K562 (cell line): ENCODE measurements around the gene AIFM3. TPM values are rescaled to one million over a fixed set of nuclear protein-coding genes. Genes with fewer than 3 reads are reported as not detected.
A peak's percentile ranks its signal among the peaks of the same experiment; 100 is the strongest.

Experiments
- ATAC-seq: fragments of 200-7000 bp; cut with Tn5 transposase; 3 replicates; pipeline ENCODE4 v1.9.1; 2020; ENCODE audit warnings: moderate library complexity
- BruUV-seq: library from RNA; stranded (reverse); fragments of 400-500 nt; replicated peaks from 2 replicates; lab custom pipeline; 2021; lab: Mats Ljungman, UMichigan
- CTCF ChIA-PET: fragments of 300-600 bp; formaldehyde crosslinking; extraction: SDS; loops from one replicate; lab custom pipeline; 2021; ENCODE audit warnings: low intra/inter-chr PET ratio; lab: Yijun Ruan, JAX
- POLR2A ChIA-PET: fragments of 300-600, 350-650 bp; sonication (Branson Sonifier 250); formaldehyde crosslinking; extraction: SDS; loops from one replicate; lab custom pipeline; 2021; ENCODE audit warnings: antibody characterized with exemption, inconsistent platforms; lab: Yijun Ruan, JAX
- DNase-seq, 4 experiments: peaks; one replicate each; pipeline versions ENCODE4 v3.0.0 to v3.0.0-alpha.2; 2011 to 2018; ENCODE audit warnings: low spot score in 3 of 4, mixed read lengths in 3 of 4; ENCODE audit errors: extremely low read depth in 1 of 4
- FAIRE-seq: peaks from 2 replicates; lab custom pipeline; 2011; peaks lifted over from hg19 to GRCh38; lab: Jason Lieb, UNC
- H2AFZ ChIP-seq: 2 replicates; pipeline ENCODE4 v1.6.0; 2011; ENCODE audit warnings: low read depth, low read length, control low read depth, inconsistent platforms
- H3K27ac ChIP-seq: fragments of 200-600 bp; 3 replicates; pipeline ENCODE4 v1.8.0; 2011; ENCODE audit warnings: low read depth, mild to moderate bottlenecking, control low read depth, inconsistent platforms, low read length, moderate library complexity, mixed read lengths; ENCODE audit errors: extremely low read depth
- H3K27me3 ChIP-seq, 2 experiments: fragments of 300-600 bp in 1 of 2; 2 replicates in 1 of 2; 3 replicates in 1 of 2; pipeline versions ENCODE4 v1.6.0 to v1.8.0; 2011; ENCODE audit warnings: inconsistent platforms in 2 of 2, low read length in 2 of 2, mild to moderate bottlenecking in 1 of 2, mixed read lengths in 1 of 2, moderate library complexity in 1 of 2; ENCODE audit not compliant: control insufficient read depth in 2 of 2, insufficient read depth in 2 of 2
- H3K36me3 ChIP-seq: fragments of 300-600 bp; 3 replicates; pipeline ENCODE4 v1.8.0; 2011; ENCODE audit warnings: mild to moderate bottlenecking, low read length, inconsistent platforms; ENCODE audit not compliant: control insufficient read depth, insufficient read depth
- H3K4me1 ChIP-seq, 2 experiments: fragments of 200-600 bp in 1 of 2; replicated peaks in 1 of 2; 2 replicates in 1 of 2; 3 replicates in 1 of 2; pipeline versions ENCODE4 v1.5.1 to v1.8.0; 2011; ENCODE audit warnings: inconsistent platforms in 2 of 2, low read length in 2 of 2, mild to moderate bottlenecking in 1 of 2, mixed read lengths in 1 of 2, moderate library complexity in 1 of 2; ENCODE audit not compliant: control insufficient read depth in 2 of 2, insufficient read depth in 2 of 2
- H3K4me2 ChIP-seq: 2 replicates; pipeline ENCODE4 v1.6.1; 2011; ENCODE audit warnings: low read length, control low read depth, inconsistent platforms, mixed read lengths; ENCODE audit not compliant: insufficient read depth
- H3K4me3 ChIP-seq: fragments of 200-600 bp; sonication (generic), shearing (Covaris generic); 2 replicates; pipeline ENCODE4 v1.5.1; 2016; ENCODE audit warnings: control low read depth, inconsistent platforms
- H3K79me2 ChIP-seq: fragments of 200-600 bp; 3 replicates; pipeline ENCODE4 v1.8.0; 2011; ENCODE audit warnings: low read length, inconsistent platforms; ENCODE audit not compliant: control insufficient read depth, insufficient read depth
- H3K9ac ChIP-seq, 2 experiments: 2 replicates each; pipeline versions ENCODE4 v1.6.0 to v1.6.1; 2011; ENCODE audit warnings: low read depth in 2 of 2, low read length in 2 of 2, control low read depth in 1 of 2, inconsistent platforms in 1 of 2, mild to moderate bottlenecking in 1 of 2, mixed read lengths in 1 of 2; ENCODE audit not compliant: insufficient read depth in 1 of 2
- H3K9me1 ChIP-seq: one replicate; pipeline ENCODE4 v1.6.0; 2011; ENCODE audit warnings: inconsistent platforms, mild to moderate bottlenecking, low read length, moderate library complexity; ENCODE audit not compliant: control insufficient read depth, insufficient read depth
- H3K9me3 ChIP-seq: replicated peaks from 2 replicates; pipeline ENCODE4 v1.5.1; 2011; ENCODE audit warnings: low read depth, low read length, inconsistent platforms; ENCODE audit not compliant: control insufficient read depth, insufficient read depth
- H4K20me1 ChIP-seq: replicated peaks from 2 replicates; pipeline ENCODE4 v1.6.1; 2011; ENCODE audit warnings: low read length, inconsistent platforms, mixed read lengths; ENCODE audit not compliant: control insufficient read depth, insufficient read depth
- CEBPB ChIP-seq: fragments of 450-650 bp; IDR thresholded peaks from 2 replicates; pipeline ENCODE4 v1.6.1; 2016; ENCODE audit warnings: missing genetic modification characterization, missing compliant biosample characterization
- ELF4 ChIP-seq: fragments of 450-650 bp; formaldehyde crosslinking; IDR thresholded peaks from 2 replicates; pipeline ENCODE4 v1.4.0; 2022; ENCODE audit warnings: missing genetic modification characterization
- MAFF ChIP-seq: IDR thresholded peaks from 2 replicates; pipeline ENCODE4 v1.6.1; 2012; ENCODE audit warnings: low read length, improper control_type of control experiment
- MYC ChIP-seq, 2 experiments: fragments of 250-450 bp in 1 of 2; sonication (Bioruptor Pico) in 1 of 2; IDR thresholded peaks; 2 replicates each; pipeline versions ENCODE4 v1.5.1 to v1.6.1; 2012 to 2021; ENCODE audit warnings: low read depth in 2 of 2, borderline replicate concordance in 1 of 2, improper control_type of control experiment in 1 of 2, low read length in 1 of 2, mild to moderate bottlenecking in 1 of 2, moderate library complexity in 1 of 2
- NONO ChIP-seq, 2 experiments: fragments of 200-400 bp in 1 of 2; fragments of 450-650 bp in 1 of 2; formaldehyde crosslinking in 1 of 2; IDR thresholded peaks; 2 replicates each; pipeline ENCODE4 v1.6.1; 2017; ENCODE audit warnings: low read depth in 2 of 2, mild to moderate bottlenecking in 2 of 2, moderate library complexity in 2 of 2, low read length in 1 of 2
- RFX5 ChIP-seq: IDR thresholded peaks from 2 replicates; pipeline ENCODE4 v1.6.1; 2011; ENCODE audit warnings: low read depth, mild to moderate bottlenecking, improper control_type of control experiment, low read length
- RNF2 ChIP-seq: sonication (generic); IDR thresholded peaks from 2 replicates; pipeline ENCODE4 v1.6.1; 2016
- SAFB2 ChIP-seq: fragments of 200-400 bp; formaldehyde crosslinking; IDR thresholded peaks from 2 replicates; pipeline ENCODE4 v1.6.1; 2018; ENCODE audit warnings: borderline replicate concordance, low read length, low read depth, moderate library complexity; ENCODE audit not compliant: severe bottlenecking
- SPI1 ChIP-seq: IDR thresholded peaks from 2 replicates; pipeline ENCODE4 v1.6.1; 2011; ENCODE audit warnings: low read depth, low read length, control low read depth, borderline replicate concordance
- TEAD4 ChIP-seq, 2 experiments: sonication (generic) in 1 of 2; formaldehyde crosslinking in 1 of 2; IDR thresholded peaks; 2 replicates each; pipeline versions ENCODE4 v1.6.1 to v1.8.0; 2012 to 2022; ENCODE audit warnings: borderline replicate concordance in 1 of 2, inconsistent platforms in 1 of 2, low read length in 1 of 2, mild to moderate bottlenecking in 1 of 2, missing genetic modification reagents in 1 of 2
- ZNF3 ChIP-seq: fragments of 250-450 bp; sonication (Bioruptor Pico); IDR thresholded peaks from 2 replicates; pipeline ENCODE4 v1.5.0; 2021; ENCODE audit warnings: mild to moderate bottlenecking, moderate library complexity
- ZNF77 ChIP-seq: fragments of 250-450 bp; sonication (Bioruptor Pico); IDR thresholded peaks from 2 replicates; pipeline ENCODE4 v1.5.0; 2020
- ZZZ3 ChIP-seq: fragments of 450-650 bp; IDR thresholded peaks from 2 replicates; pipeline ENCODE4 v1.6.1; 2016; ENCODE audit warnings: antibody characterized with exemption, mild to moderate bottlenecking, moderate library complexity
- WGBS: fragments of 100-300 bp; shearing (Covaris generic); methylation state at CpG from one replicate; pipeline ENCODE4 v1.1.6; 2016; ENCODE audit warnings: low coverage, mixed read lengths; ENCODE audit not compliant: insufficient coverage; ENCODE audit errors: missing lambda C conversion rate; 5-methylcytosine and 5-hydroxymethylcytosine counted together
- in situ Hi-C: fragments of 300-500 bp; cut with MboI; formaldehyde crosslinking; loops from 4 replicates; pipeline ENCODE4 v1.15.0; 2018; ENCODE audit warnings: inconsistent platforms, mixed read lengths
- intact Hi-C: fragments of 100-400 bp; cut with micrococcal nuclease; formaldehyde crosslinking; loops from 2 replicates; pipeline ENCODE4 v1.14.2; 2022
- polyA plus RNA-seq, 8 experiments: library from polyadenylated mRNA; depleted of rRNA in 4 of 8; stranded (reverse) in 5 of 8; unstranded in 3 of 8; fragments of >200 nt; fragmentation: Nextera tagmentation in 2 of 8; fragmentation: Illumina TruSeq in 1 of 8; extraction: Ambion mirVana in 2 of 8; extraction: Trizol in 1 of 8; gene quantifications; 2 replicates each; pipeline versions ENCODE4 v1.2.1 to v1.2.3, GENCODE V29; 2011 to 2014; ENCODE audit warnings: inconsistent platforms in 1 of 8, missing spikeins in 1 of 8
- total RNA-seq, 7 experiments: library from RNA; depleted of rRNA in 6 of 7; stranded (reverse); fragments of >200 nt in 6 of 7; fragmentation: Illumina TruSeq in 2 of 7; extraction: Trizol in 2 of 7; gene quantifications; 2 replicates each; pipeline versions ENCODE4 v1.2.1 to v1.2.3, GENCODE V29; 2011 to 2021; ENCODE audit warnings: low replicate concordance in 1 of 7
- TF ChIP-seq, protein P1 (sequence below): fragments of 250-450 bp; sonication (Bioruptor Pico); IDR thresholded peaks from 2 replicates; pipeline ENCODE4 v1.4.0; 2020; ENCODE audit warnings: mild to moderate bottlenecking
- TF ChIP-seq, protein P2 (sequence below): sonication (generic); formaldehyde crosslinking; IDR thresholded peaks from 2 replicates; pipeline ENCODE4 v1.8.0; 2022; ENCODE audit warnings: mild to moderate bottlenecking, missing genetic modification reagents
- TF ChIP-seq, protein P3 (sequence below): fragments of 250-450 bp; sonication (Bioruptor Pico); IDR thresholded peaks from 2 replicates; pipeline ENCODE4 v1.4.0; 2020

Gene AIFM3
- total and polyA plus RNA-seq, 9 of the 15 experiments (the other 6 are each of a cell fraction or from before 2014, with no cell fraction given) = 0.03 to 0.20 (median 0.07) TPM; not detected in 1

DNA sequence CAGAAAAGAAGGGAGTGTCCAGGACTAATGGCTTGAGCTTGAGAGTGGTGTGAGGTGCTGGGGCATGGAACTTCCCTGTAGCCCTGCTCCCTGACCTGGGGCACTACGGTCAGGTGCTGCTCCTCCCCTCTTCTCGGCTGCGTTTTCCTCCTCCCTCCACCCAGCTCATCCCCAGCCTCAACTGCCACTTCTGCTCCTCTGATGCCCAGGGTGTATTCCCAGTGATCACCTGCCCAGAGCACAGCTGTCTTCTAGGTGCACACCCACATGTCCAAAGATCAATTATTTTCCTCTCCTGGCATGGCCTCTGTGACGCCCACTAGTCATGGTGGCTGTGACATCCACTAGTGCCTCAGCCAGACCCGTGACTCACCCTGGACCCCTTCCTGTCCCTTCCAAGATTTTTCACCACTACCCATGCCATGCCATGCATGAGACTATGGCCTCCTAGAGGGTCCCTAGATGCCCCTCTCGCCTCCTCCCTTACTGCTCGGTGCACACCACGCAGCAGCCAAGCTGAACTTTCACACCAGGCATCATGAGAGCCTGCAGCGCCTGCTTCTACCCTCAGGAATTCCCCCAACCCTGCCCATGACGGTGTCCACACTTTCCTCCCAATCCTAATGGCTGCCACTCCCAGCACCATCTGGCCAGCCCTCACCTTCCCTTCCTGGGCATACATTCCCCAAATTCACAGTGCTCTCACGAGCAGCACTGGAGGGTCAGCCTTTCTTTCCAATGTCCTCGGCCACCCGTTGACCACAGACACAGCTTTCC, 49.8 kb downstream of the AIFM3 start:
- in situ Hi-C loops = no loop called here
- Histone ChIP-seq H3K36me3 (no peaks in the 10 kb centered on the region), H3K79me2 (peaks cover 16% of the 10 kb centered on the region; the same call in 2 of the 3 replicates), H3K4me2 (no peak overlapping the region), H3K4me1 (peaks cover 31 to 49% of the 10 kb centered on the region in 2 experiments), H3K9me1 (peaks cover 3% of the 10 kb centered on the region), H3K27ac (no peak overlapping the region), H3K4me3 (no peak overlapping the region), H4K20me1 (peaks cover 4% of the 10 kb centered on the region), H2AFZ (no peak overlapping the region), H3K27me3 (peaks cover 0 to 7% of the 10 kb centered on the region in 2 experiments; a peak in 2 of 5 replicates), H3K9ac (peak overlapping the region in 1 of 2 experiments; percentile 51; a peak in 2 of 4 replicates), H3K9me3 (no peaks in the 10 kb centered on the region)
- intact Hi-C loops = no loop called here
- ChIA-PET CTCF (no interaction called here), POLR2A (interaction anchor here (0.5 to 13.9 kb wide), 10 partner anchors 13 to 639 kb away, joined by 3 to 333 read pairs (median 3); partner anchors contain the start of genes SLC7A4 and THAP7)
- no peak for FAIRE-seq
- 64% methylated on average over 13 of the region's 13 CpGs for WGBS
- no TSS peak for BruUV-seq
- DNase-seq = no peak
- ATAC-seq = no peak
- TF ChIP-seq, protein P1, sequence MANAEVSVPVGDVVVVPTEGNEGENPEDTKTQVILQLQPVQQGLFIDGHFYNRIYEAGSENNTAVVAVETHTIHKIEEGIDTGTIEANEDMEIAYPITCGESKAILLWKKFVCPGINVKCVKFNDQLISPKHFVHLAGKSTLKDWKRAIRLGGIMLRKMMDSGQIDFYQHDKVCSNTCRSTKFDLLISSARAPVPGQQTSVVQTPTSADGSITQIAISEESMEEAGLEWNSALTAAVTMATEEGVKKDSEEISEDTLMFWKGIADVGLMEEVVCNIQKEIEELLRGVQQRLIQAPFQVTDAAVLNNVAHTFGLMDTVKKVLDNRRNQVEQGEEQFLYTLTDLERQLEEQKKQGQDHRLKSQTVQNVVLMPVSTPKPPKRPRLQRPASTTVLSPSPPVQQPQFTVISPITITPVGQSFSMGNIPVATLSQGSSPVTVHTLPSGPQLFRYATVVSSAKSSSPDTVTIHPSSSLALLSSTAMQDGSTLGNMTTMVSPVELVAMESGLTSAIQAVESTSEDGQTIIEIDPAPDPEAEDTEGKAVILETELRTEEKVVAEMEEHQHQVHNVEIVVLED (CRISPR knock-in tag) = no peak
- TF ChIP-seq, protein P2, sequence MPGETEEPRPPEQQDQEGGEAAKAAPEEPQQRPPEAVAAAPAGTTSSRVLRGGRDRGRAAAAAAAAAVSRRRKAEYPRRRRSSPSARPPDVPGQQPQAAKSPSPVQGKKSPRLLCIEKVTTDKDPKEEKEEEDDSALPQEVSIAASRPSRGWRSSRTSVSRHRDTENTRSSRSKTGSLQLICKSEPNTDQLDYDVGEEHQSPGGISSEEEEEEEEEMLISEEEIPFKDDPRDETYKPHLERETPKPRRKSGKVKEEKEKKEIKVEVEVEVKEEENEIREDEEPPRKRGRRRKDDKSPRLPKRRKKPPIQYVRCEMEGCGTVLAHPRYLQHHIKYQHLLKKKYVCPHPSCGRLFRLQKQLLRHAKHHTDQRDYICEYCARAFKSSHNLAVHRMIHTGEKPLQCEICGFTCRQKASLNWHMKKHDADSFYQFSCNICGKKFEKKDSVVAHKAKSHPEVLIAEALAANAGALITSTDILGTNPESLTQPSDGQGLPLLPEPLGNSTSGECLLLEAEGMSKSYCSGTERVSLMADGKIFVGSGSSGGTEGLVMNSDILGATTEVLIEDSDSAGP (CRISPR knock-in tag) = no peak
- TF ChIP-seq ELF4 (CRISPR knock-in tag) (0 out of 2 replicates have a peak, but pooled peaks have one; percentile 18), ZNF3 (CRISPR knock-in tag) (no peak), MYC (IDR thresholded peaks at IDR 0.05; ENCODE audit: low read depth, low read length) (no peak), MYC (CRISPR knock-in tag; IDR thresholded peaks at IDR 0.05; ENCODE audit: borderline replicate concordance, low read depth) (peak; percentile 67; the same call in 1 of the 2 replicates), MAFF (no peak), TEAD4 (IDR thresholded peaks at IDR 0.05; ENCODE audit: low read length) (no peak), TEAD4 (CRISPR knock-in tag; IDR thresholded peaks at IDR 0.05; ENCODE audit: borderline replicate concordance) (no peak), SPI1 (no peak), SAFB2 (no peak), CEBPB (tag) (no peak), RFX5 (no peak), RNF2 (no peak), ZNF77 (CRISPR knock-in tag) (0 out of 2 replicates have a peak, but pooled peaks have one; percentile 72), NONO (IDR thresholded peaks at IDR 0.05; ENCODE audit: low read depth in 2 of 2, low read length in 1 of 2) (no peak), ZZZ3 (no peak)
- TF ChIP-seq, protein P3, sequence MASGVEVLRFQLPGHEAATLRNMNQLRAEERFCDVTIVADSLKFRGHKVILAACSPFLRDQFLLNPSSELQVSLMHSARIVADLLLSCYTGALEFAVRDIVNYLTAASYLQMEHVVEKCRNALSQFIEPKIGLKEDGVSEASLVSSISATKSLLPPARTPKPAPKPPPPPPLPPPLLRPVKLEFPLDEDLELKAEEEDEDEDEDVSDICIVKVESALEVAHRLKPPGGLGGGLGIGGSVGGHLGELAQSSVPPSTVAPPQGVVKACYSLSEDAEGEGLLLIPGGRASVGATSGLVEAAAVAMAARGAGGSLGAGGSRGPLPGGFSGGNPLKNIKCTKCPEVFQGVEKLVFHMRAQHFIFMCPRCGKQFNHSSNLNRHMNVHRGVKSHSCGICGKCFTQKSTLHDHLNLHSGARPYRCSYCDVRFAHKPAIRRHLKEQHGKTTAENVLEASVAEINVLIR (CRISPR knock-in tag) = no peak
